DMS153 treated with DMSO at 0.1 percent for 48 hours (cell line): ENCODE data around the gene BAG5.
"Not testable (repeated sequence)": the region's sequence is repeated elsewhere in the genome, so short reads cannot be mapped to it uniquely, and the experiment has no call there.

Source experiments
- DNase-seq: peaks from one replicate; lab custom pipeline; 2025; ENCODE audit not compliant: unreplicated experiment; lab: John Stamatoyannopoulos, UW

The BAG5 gene

GRCh38 chr14:103524002-103524935 is 38.2 kb downstream of the BAG5 start:
- DNase-seq: no peak

- no peak for DNase-seq
Measured at GRCh38 chr14:103523575-103523954, 38.9 kb downstream of the BAG5 start.

- peak; percentile 1 for DNase-seq
Measured at GRCh38 chr14:103522649-103523574, 39.5 kb downstream of the BAG5 start, which contains the start of gene CKB. Gene CKB, minus strand, starts transcription at chr14:103522830. Its CDS starts 337 bp downstream, at chr14:103522493.

GRCh38 chr14:103521951-103522563 is 40.4 kb downstream of the BAG5 start:
- no peak for DNase-seq

GRCh38 chr14:103521438-103521950 is 41.0 kb downstream of the BAG5 start:
- no peak for DNase-seq

- peak; percentile 52 for DNase-seq
Measured at GRCh38 chr14:103520657-103521437, 41.6 kb downstream of the BAG5 start.

GRCh38 chr14:103520269-103520656 is 42.2 kb downstream of the BAG5 start:
- DNase-seq: no peak

GRCh38 chr14:103519837-103520212 is 42.6 kb downstream of the BAG5 start:
- DNase-seq: no peak

- no peak for DNase-seq
Measured at GRCh38 chr14:103519043-103519836, 43.2 kb downstream of the BAG5 start.

GRCh38 chr14:103518422-103519042 is 43.9 kb downstream of the BAG5 start:
- DNase-seq: no peak

GRCh38 chr14:103517721-103518421 is 44.6 kb downstream of the BAG5 start:
- no peak for DNase-seq

- DNase-seq: no peak
Measured at GRCh38 chr14:103517174-103517566, 45.3 kb downstream of the BAG5 start.

- DNase-seq: no peak
Measured at GRCh38 chr14:103516426-103517173, 45.9 kb downstream of the BAG5 start.

- no peak for DNase-seq
Measured at GRCh38 chr14:103514596-103515421, 47.6 kb downstream of the BAG5 start.

- peak; percentile 24 for DNase-seq
Measured at GRCh38 chr14:103512701-103513611, 49.5 kb downstream of the BAG5 start.

GRCh38 chr14:103512180-103512579 is 50.3 kb downstream of the BAG5 start:
- DNase-seq: not testable (repeated sequence)
